HG03575 (cell line): Measurements from ENCODE around the gene CCDC38.

Experiments
- ATAC-seq: cut with Tn5 transposase; IDR thresholded peaks from one replicate; pipeline ENCODE4 v1.9.1; 2021; ENCODE audit not compliant: unreplicated experiment, insufficient number of reproducible peaks, low FRiP score; ENCODE audit errors: extremely low read depth

The CCDC38 gene

DNA sequence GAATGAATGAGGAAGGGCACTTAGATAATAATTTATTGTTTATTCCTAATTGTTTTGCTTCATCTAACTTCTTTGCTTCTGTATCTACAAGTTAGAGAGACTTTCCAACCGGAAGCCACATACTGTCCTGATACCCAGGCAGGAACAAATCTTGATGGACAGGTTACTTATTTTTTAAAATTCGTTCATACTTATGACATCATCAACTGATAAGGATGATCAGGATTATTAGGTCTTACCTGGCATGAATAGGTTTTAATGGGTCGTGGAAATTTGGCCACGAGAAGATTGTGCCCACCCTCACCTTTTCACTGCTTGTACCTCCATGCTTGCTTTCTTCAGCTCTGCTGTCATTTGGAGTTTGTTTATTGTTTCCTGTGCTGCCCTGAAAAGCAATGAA lies 44.3 kb downstream of the CCDC38 start:
- ATAC-seq = no peak

DNA sequence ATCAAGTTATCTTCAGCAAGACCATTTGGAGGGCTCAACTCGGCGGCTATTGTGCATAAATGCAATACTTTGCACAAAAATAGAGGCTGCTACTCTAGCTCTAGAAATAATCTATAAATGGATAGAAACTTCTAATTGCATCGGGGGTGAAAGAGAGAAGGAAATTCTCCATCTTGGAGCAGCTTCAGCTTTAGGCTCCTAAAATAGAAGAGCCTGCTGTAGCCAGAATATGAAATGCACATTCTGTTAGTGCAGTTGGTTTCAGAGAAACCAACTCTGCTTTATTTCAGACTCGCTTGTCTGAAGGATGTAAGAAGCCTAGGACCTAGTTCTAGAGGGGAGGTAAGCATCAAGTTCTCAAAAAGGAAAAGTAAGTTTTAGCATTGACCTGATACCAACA lies 45.6 kb downstream of the CCDC38 start:
- no peak for ATAC-seq

GRCh38 chr12:95890958-95891357 lies 51.5 kb downstream of the CCDC38 start:
- no peak for ATAC-seq

DNA sequence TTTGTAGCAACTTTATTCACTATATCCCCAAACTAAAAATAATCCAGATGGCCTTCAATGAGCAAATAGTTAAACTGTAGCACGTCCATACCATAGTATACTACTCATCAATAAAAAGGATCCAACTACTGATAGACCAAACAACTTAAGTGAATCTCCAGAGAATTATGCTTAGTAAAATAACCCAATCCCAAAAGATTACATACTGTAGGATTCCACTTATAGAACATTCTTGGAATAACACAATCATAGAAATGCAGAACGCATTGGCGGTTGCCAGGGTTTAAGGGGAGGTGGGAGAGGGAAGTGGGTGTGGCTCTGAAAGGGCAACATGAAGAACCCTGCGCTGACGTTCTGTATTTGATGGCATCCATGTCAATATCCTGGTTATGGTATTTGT lies 55.1 kb downstream of the CCDC38 start:
- ATAC-seq = no peak

DNA sequence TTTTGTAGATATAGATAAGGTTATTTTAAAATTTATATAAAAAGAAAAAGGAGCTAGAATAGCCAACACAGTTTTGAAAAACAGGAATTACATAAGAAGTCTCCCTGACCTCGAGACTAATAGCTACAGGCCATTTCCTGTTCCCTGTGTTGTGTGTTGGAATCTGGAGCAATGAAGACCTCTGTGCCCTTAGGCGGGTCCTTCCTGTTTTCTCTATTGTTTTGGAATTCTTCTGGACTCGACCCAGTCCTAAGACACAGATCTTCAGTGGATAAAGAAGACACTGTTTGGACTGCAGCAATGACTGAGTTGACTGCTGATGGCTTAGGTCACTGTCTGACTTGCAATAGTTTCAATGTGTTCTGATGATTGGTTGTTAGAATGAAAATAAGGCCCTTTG lies 57.4 kb downstream of the CCDC38 start:
- no peak for ATAC-seq

- no peak for ATAC-seq
These were observed 59.5 kb downstream of the CCDC38 start for GRCh38 chr12:95882873-95883272.

DNA sequence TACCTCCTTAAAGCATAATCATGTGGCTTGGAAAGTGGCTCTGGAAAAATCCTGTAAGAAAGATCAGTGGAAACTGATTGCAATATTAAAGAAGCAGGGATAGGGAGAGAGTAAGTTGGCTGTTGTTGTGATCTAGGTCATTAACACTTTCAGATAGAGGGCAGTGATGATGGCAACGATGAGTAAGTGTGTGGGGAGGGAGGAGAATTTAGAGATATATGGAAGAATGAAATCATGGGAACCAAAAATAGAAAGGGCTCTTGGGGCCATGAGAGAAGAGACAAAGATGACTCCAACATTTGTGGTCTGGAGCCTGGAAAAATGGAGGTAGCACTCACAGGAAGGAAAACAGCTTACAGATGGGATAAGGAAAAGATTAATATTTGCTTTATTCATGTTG lies 60.3 kb downstream of the CCDC38 start:
- no peak for ATAC-seq

DNA sequence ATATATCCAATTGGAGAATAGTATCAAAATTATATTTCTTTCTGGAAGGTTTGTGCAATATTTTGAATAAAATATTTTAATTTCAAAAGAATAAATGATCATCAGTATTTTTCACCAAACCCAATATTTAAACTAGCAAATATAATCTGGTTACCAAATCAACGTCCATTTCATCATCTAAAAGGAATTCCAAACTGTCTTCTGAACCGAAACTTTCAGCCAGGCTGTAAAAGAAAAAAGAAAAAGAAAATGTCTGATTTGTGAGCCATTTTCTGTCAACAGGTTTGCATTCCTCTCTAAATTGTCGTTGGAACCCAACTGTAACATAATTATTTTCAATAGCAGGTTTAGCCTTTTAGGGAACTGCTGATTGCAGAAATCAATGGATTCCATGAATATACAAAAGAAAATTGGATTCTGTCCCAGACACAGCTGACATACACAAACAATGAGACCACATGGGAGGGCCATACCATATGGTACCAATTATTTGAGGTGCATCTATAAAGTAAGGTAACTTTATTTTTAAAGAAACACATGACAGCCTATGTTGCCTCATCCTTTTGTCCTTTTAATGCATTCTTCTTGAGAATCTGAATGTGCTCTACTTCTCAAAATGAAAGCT lies 61.0 kb downstream of the CCDC38 start:
- no peak for ATAC-seq

DNA sequence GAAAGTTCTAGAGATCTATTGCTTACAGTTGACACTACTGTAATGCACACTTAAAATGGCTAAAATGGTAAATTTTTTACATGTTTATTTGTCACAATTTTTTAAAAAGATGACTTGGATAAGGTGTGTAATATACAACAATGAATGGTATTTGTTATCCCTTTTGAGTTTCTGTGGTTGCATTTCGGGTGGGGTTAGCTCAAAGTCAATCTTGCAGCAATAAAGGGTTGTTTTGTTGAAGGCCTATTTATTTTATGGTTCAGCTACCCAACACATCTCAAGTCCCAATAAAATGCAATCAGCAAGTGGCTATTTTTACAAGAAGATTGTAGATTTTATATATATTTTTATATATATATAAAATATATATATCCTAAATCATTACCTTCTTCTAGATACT lies 61.5 kb downstream of the CCDC38 start:
- ATAC-seq = no peak

DNA sequence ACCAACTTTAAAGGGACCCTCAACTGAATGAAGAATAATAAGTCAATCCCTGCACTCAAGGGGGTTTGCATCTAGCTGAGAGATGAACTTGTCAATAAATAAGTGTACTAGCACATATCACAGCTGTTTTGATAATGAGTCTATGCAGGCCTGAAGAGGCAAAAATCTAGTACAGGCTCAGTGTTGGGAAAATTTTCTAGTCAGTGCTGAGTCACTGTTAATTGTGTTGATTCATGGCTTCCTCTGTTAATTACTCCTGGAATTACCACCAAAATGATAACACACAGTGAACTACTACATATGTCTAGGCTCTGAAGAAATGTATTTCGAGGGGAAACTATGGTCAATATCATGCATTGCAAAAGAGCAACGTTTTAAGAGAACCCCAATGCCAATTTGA lies 64.8 kb downstream of the CCDC38 start:
- ATAC-seq = no peak

GRCh38 chr12:95874452-95874851 lies 68.0 kb downstream of the CCDC38 start:
- ATAC-seq = no peak

DNA sequence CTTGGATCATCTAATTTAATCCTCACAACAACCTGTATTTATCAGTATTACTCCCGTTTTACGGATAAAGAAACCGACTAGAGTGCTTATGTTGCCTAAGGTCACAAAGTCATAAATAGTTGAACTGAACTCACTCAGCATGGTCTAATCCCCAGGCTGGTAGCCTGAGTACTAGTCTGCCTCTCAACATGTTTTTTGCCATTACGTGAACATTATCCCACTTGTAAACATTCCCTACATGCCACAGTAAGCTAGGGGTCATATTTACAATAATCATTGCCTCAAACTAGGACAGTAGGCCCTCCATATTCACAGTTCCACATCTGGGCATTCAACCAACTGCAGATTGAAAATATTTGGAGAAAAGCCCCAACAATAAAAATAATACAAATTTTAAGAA lies 71.5 kb downstream of the CCDC38 start:
- no peak for ATAC-seq

- ATAC-seq = no peak
These were observed 79.1 kb downstream of the CCDC38 start for GRCh38 chr12:95863337-95863736.

GRCh38 chr12:95862038-95862437 lies 80.4 kb downstream of the CCDC38 start:
- no peak for ATAC-seq

DNA sequence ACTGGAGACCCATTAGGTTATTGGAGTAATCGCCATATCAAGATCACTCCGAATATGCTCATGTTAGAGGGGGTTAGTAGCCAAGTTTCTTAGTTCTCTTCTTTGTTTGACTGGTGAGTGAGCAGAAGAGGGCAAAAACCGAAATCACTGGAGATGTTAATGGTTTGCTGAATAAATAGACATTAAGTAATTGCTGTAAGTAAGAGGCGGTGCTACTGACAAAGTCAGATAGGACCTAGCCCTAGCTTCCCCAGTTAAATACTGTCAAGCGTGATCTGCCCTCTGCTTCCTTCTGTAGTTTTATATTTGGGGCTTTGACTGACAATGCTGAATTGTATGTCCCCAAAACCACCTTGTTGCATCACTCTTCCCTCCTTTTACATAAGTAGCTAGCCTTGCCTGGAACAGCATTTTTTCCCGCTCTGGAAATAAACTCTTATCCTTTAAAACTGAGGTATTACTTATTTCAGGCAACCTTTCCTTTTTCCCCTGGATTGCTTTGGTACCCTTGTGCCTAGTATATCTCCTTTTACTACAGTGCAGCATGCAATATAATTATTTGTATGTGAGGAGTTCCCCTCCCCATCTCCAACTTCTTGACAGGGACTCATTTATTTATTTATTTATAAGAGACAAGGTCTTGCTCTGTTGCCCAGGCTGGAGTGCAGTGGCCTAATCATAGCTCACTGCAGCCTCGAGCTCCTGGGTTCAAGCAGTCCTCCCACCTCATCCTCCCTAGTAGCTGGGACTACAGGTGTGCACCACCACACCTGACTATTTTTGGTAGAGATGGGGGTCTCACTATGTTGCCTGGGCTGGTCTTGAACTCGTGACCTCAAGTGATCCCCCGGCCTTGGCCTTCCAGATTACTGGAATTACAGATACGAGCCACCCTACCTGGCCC lies 82.2 kb downstream of the CCDC38 start:
- no peak for ATAC-seq

- ATAC-seq = no peak
These were observed 83.0 kb downstream of the CCDC38 start for GRCh38 chr12:95859344-95859816.

- peak; percentile 93 for ATAC-seq
These were observed 83.7 kb downstream of the CCDC38 start, which contains the start of gene SNRPF for GRCh38 chr12:95858451-95859343. TSS of gene SNRPF (plus strand) at chr12:95858952. CDS start at chr12:95859074, 122 bp downstream.

GRCh38 chr12:95857799-95858198 lies 84.6 kb downstream of the CCDC38 start:
- no peak for ATAC-seq

DNA sequence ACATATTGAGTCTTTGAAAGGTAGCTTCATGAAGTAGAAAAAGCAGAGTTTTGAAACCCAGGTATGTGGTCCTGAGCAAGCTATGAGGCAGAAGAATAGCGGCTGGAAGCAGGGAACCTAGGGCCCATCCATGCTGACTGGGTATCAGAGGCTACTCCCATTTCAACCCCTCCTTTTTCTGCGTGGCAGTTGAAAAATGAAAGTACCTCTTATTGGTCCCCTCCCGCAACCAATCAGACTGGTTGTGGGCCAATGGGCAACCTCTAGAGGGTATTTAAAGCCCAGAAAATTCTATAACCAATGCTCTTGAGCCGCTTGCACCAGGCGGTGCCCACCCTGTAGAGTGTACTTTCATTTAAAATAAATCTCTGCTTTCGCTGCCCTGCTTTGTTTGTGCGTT lies 85.3 kb downstream of the CCDC38 start:
- no peak for ATAC-seq
